Frontal cortex (tissue), 1 donor: ENCODE data around the gene ELOVL5. TPM values are rescaled to one million over a fixed set of nuclear protein-coding genes. Genes with fewer than 3 reads are reported as not detected.

Source experiments
- small RNA-seq: library from RNA; depleted of rRNA; stranded (forward); fragments of <200 nt; gene quantifications from one replicate; pipeline ENCODE3, GENCODE V24; 2014
- total RNA-seq: library from RNA; depleted of rRNA; stranded (reverse); fragments of >200 nt; gene quantifications from one replicate; pipeline ENCODE4 v1.2.3, GENCODE V29; 2014

ELOVL5 gene
- total RNA-seq, 1 donor from 2014 or later: 50.5 TPM

Small RNA genes lying within 50 kb of the gene (small RNA-seq; reads per million reads assigned to genes)
- gene MIR5685 (not detected), gene RNU1-136P (0.31 reads per million, percentile 14 among the genes with 10 or more reads in this experiment)

Other genes with a start within 250 kb of the ELOVL5 start
- gene GCM1, start 200.1 kb downstream of the ELOVL5 start, total RNA-seq: under 0.01 TPM
- gene GCLC, start 196.2 kb upstream of the ELOVL5 start, total RNA-seq: 15.9 TPM